Esophagus muscularis mucosa (tissue), 3 donors: ENCODE data around the gene GPR37L1.

Experiments used
- CTCF ChIP-seq, 3 experiments: fragments of 200-600 bp in 2 of 3; fragments of 450-650 bp in 1 of 3; sonication (generic) in 2 of 3; IDR thresholded peaks; one replicate each; pipeline ENCODE4 v1.5.1; 2017 to 2019; ENCODE audit warnings: antibody characterized with exemption in 3 of 3, mild to moderate bottlenecking in 2 of 3, moderate library complexity in 1 of 3
- EP300 ChIP-seq: sonication (generic); formaldehyde crosslinking; IDR thresholded peaks from one replicate; pipeline ENCODE4 v1.6.1; 2017; ENCODE audit warnings: antibody characterized with exemption

GRCh38 chr1:202134645-202135172, 12.0 kb downstream of the GPR37L1 start:
- TF ChIP-seq CTCF (IDR thresholded peaks at IDR 0.05) (no peak), EP300 (no peak)
